Right lobe of liver (tissue), 6 donors: ENCODE data around the gene CERS6. TPM values are rescaled to one million over a fixed set of nuclear protein-coding genes. Genes with fewer than 3 reads are reported as not detected.

ENCODE experiments used
- ATAC-seq, 4 donors: fragments of 200-7000 bp; cut with Tn5 transposase; one replicate each; pipeline ENCODE4 v1.9.1; 2020; ENCODE audit warnings: mild to moderate bottlenecking in 4 of 4, moderate library complexity in 4 of 4
- DNase-seq, 3 donors: peaks; one replicate each; pipeline ENCODE4 v3.0.0-alpha.2; 2020
- H3K27ac ChIP-seq, 3 donors: fragments of 200-600 bp; one replicate each; pipeline ENCODE4 v1.8.0; 2022
- H3K27me3 ChIP-seq, 2 donors: fragments of 200-600 bp; one replicate each; pipeline ENCODE4 v1.8.0; 2022
- H3K36me3 ChIP-seq, 4 donors: fragments of 200-600 bp; sonication (generic) in 1 of 4; one replicate each; pipeline versions ENCODE4 v1.5.1 to v1.8.0; 2017 to 2022; ENCODE audit warnings: control low read depth in 1 of 4
- H3K4me1 ChIP-seq, 4 donors: fragments of 200-600 bp; sonication (generic) in 1 of 4; one replicate each; pipeline versions ENCODE4 v1.5.1 to v1.8.0; 2017 to 2022; ENCODE audit warnings: control low read depth in 1 of 4
- H3K4me3 ChIP-seq, 3 donors: fragments of 200-600 bp; one replicate each; pipeline ENCODE4 v1.8.0; 2022
- H3K9me3 ChIP-seq, 4 donors: fragments of 200-600 bp; sonication (generic) in 1 of 4; one replicate each; pipeline versions ENCODE4 v1.5.1 to v1.8.0; 2017 to 2022; ENCODE audit warnings: control low read depth in 1 of 4
- POLR2A ChIP-seq: fragments of 450-650 bp; IDR thresholded peaks from one replicate; pipeline ENCODE4 v1.6.1; 2017; ENCODE audit warnings: antibody characterized with exemption, mild to moderate bottlenecking
- WGBS: methylation state at CpG from one replicate; pipeline ENCODE4 v1.1.6; 2018; ENCODE audit warnings: low coverage, low lambda C conversion rate; ENCODE audit not compliant: insufficient coverage; ENCODE audit errors: missing lambda C conversion rate; 5-methylcytosine and 5-hydroxymethylcytosine counted together
- intact Hi-C, 2 donors: fragments of 100-400 bp; cut with DNase I; formaldehyde crosslinking; loops; one replicate each; pipeline versions ENCODE4 v1.11.2 to v1.14.1; 2022
- total RNA-seq, 6 experiments: library from RNA; depleted of rRNA in 2 of 6; stranded (reverse); fragments of >200 nt in 2 of 6; fragmentation: NEBNext Ultra II Directional in 3 of 6; extraction: Animal tissue kit (Norgen Biotek cat#: 25700) in 3 of 6; gene quantifications; one replicate each; pipeline versions ENCODE4 v1.1.0 to v1.2.4, GENCODE V29; 2016 to 2023
- TF ChIP-seq, protein P1 (sequence below), 4 donors: fragments of 200-600 bp in 3 of 4; fragments of 450-650 bp in 1 of 4; IDR thresholded peaks; one replicate each; pipeline versions ENCODE4 v1.5.1 to v1.8.0; 2016 to 2022; ENCODE audit warnings: antibody characterized with exemption in 4 of 4, mild to moderate bottlenecking in 2 of 4
- donor health status: DM: no; HTN: yes; CAD: no.
- donor health status: DM: no; HTN: no; CAD: no.
- donor health status: DM: no; HTN: no; CAD: no.
- donor health status: DM: no; HTN: yes; CAD: no.
- donor health status: DM: no; HTN: yes; CAD: no.

Gene CERS6
- total RNA-seq, 6 experiments from 2014 or later = 10.4 to 30.1 (median 15.6) TPM

DNA sequence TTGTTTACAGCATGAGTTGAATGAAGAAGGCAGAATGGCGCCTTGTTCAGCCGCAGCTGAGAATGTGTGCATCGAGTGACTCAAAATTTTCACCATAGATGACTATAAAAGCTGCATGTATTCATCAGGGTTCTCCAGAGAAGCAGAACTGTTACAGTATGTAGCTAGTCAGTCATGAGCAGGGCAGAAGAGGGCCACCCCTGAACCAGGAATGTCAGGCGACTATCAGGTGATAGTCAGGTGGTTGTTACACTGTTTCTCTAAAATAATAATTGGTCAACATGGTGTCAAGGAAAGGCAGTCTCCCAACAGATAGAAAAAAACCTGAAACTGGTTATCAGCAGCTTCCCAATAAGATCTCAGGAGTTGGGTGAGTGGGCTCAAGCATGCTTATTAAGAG, 326.2 kb downstream of the CERS6 start:
- TF ChIP-seq POLR2A = no peak
- TF ChIP-seq, protein P1, sequence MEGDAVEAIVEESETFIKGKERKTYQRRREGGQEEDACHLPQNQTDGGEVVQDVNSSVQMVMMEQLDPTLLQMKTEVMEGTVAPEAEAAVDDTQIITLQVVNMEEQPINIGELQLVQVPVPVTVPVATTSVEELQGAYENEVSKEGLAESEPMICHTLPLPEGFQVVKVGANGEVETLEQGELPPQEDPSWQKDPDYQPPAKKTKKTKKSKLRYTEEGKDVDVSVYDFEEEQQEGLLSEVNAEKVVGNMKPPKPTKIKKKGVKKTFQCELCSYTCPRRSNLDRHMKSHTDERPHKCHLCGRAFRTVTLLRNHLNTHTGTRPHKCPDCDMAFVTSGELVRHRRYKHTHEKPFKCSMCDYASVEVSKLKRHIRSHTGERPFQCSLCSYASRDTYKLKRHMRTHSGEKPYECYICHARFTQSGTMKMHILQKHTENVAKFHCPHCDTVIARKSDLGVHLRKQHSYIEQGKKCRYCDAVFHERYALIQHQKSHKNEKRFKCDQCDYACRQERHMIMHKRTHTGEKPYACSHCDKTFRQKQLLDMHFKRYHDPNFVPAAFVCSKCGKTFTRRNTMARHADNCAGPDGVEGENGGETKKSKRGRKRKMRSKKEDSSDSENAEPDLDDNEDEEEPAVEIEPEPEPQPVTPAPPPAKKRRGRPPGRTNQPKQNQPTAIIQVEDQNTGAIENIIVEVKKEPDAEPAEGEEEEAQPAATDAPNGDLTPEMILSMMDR (IDR thresholded peaks at IDR 0.05) = no peak
- H3K4me3 ChIP-seq = no peak overlapping the region
- no peaks in the 10 kb centered on the region for H3K27me3 ChIP-seq
- DNase-seq = no peak
- no peaks in the 10 kb centered on the region for H3K9me3 ChIP-seq
- H3K36me3 ChIP-seq = no peaks in the 10 kb centered on the region
- H3K27ac ChIP-seq = no peak overlapping the region
- 96% methylated on average over 4 of the region's 4 CpGs for WGBS
- peaks cover 0 to 4% (median 0%) of the 10 kb centered on the region in 4 donors for H3K4me1 ChIP-seq
- intact Hi-C loops = no loop called here
- ATAC-seq = no peak

DNA sequence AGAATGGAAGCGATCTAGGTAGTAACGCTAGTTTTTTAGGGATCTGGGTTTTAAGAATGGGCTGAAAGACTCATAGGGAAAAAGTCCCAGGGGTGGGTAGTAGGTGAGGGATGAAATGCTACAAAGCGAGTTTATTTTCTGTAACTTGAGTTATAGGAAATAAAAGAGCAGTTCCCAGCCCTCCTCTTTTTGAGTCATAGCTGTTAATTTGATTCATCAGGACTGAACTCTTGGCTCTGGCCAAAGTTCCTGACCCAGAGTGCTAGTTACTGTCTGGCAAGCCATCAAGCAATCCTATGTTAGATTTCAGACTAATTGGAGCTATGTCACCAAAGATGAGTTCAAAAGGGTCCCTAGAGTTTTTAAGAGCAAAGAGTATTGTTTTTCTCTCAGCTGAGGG, 328.9 kb downstream of the CERS6 start:
- ATAC-seq (peak in 2 of 4 donors; percentile 28 to 55), DNase-seq (no peak)
- H3K27ac ChIP-seq = no peak overlapping the region
- no peaks in the 10 kb centered on the region for H3K27me3 ChIP-seq
- no peaks in the 10 kb centered on the region for H3K9me3 ChIP-seq
- TF ChIP-seq POLR2A = no peak
- TF ChIP-seq, protein P1 (IDR thresholded peaks at IDR 0.05) = no peak
- H3K36me3 ChIP-seq = no peaks in the 10 kb centered on the region
- H3K4me3 ChIP-seq = no peak overlapping the region
- intact Hi-C loops = no loop called here
- peaks cover 0 to 4% (median 0%) of the 10 kb centered on the region in 4 donors for H3K4me1 ChIP-seq
- 90% methylated on average over 3 of the region's 3 CpGs for WGBS

DNA sequence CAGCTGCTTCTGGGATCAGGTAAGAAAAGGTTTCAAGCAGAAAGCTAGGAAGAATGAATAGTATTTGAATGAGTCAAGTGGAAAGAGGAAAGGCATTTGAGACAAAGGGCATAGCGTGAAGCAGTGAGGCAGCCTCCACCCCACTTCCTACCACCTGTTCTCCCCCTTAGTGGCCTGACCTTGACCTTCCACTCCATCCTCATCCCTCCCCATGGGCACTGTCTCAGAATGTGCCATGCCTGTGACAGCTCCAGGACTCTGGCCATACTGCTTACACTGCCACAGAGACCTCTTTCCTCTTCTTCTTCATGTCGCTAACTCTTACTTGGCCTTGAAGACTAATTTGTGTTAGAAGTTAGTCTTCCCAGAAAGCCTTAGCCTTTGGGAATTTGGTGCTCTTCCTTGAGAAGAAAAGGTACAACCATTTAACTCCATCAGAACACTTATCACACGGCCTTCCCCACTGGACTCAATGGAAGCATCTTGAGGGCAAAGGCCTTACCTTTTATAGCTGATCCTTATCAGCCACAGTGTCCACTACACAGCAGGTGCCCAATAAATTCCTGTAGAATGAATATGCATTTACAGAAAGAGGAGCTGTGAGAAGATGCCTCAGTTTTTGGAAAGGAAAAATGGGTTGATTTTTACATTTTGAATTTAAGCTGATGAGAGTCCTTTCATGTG, 331.2 kb downstream of the CERS6 start:
- ATAC-seq (no peak), DNase-seq (no peak)
- TF ChIP-seq POLR2A = no peak
- H3K4me3 ChIP-seq = no peak overlapping the region
- H3K27ac ChIP-seq = no peak overlapping the region
- H3K4me1 ChIP-seq = no peaks in the 10 kb centered on the region
- no peaks in the 10 kb centered on the region for H3K9me3 ChIP-seq
- H3K27me3 ChIP-seq = no peaks in the 10 kb centered on the region
- WGBS = 93% methylated on average over 2 of the region's 3 CpGs
- intact Hi-C loops = no loop called here
- H3K36me3 ChIP-seq = no peaks in the 10 kb centered on the region

DNA sequence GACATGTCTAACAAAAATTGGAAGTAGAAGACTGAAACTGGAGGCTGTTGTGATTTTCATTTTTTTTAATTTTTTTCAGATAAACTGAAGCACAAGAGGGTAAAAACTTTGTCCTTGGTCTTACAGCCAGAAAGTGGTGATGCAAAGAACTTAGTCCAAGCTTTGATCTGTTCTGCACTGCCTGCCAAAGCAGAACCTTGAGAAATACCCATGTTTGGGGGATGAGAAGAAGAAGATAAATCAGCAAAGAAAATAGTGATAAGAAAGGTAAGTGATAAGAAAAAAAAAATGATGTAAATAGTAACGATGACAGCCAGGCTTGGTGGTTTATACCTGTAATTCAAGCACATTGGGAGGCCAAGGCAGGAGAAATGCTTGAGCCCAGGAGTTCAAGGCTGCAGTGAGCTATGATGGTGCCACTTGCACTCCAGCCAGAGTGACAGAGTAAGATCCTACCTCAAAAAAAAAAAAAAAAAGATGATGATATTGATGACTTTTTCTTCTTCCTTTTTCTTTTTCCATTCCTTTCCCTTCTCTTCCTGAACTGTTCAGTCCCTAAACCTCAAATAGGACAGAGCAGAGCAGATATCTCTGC, 331.8 kb downstream of the CERS6 start:
- intact Hi-C loops = no loop called here

DNA sequence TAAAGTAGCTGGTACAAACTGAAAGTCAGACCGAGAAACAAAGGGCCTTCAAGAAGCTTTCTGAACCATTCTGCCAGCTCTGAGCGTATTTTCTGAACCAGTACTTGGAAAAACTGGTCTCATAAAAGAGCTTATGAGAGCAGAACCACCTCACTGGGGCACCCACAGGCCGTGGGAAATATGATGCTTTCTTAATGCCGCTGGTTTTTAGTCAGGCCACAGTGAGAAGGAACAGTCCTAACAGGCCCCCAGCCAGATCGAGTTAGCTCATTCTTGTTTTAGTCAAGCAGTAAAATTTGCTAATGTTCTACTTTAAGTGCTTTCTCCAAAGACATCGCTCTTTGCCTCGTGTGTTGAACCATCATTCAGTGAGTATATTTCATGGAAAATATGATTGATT, 333.7 kb downstream of the CERS6 start:
- no peaks in the 10 kb centered on the region for H3K27me3 ChIP-seq
- ATAC-seq = no peak
- no peaks in the 10 kb centered on the region for H3K36me3 ChIP-seq
- no peaks in the 10 kb centered on the region for H3K4me1 ChIP-seq
- 57% methylated on average over 7 of the region's 7 CpGs for WGBS
- H3K4me3 ChIP-seq = no peak overlapping the region
- TF ChIP-seq, protein P1 (IDR thresholded peaks at IDR 0.05) = no peak
- TF ChIP-seq POLR2A = no peak
- H3K9me3 ChIP-seq = no peaks in the 10 kb centered on the region
- intact Hi-C loops = no loop called here
- H3K27ac ChIP-seq = no peak overlapping the region
- no peak for DNase-seq

More for the DNA sequence above, 331.8 kb downstream of the CERS6 start:
- DNase-seq = no peak
- TF ChIP-seq, protein P1 (IDR thresholded peaks at IDR 0.05) = no peak
- TF ChIP-seq POLR2A = no peak
- H3K36me3 ChIP-seq = no peaks in the 10 kb centered on the region
- no peaks in the 10 kb centered on the region for H3K9me3 ChIP-seq
- no peak for ATAC-seq
- no peak overlapping the region for H3K27ac ChIP-seq
- WGBS = 67% methylated on average over 1 of the region's 1 CpG
- H3K4me3 ChIP-seq = no peak overlapping the region
- no peaks in the 10 kb centered on the region for H3K4me1 ChIP-seq
- H3K27me3 ChIP-seq = no peaks in the 10 kb centered on the region
